Peyer's patch (tissue), 4 donors: ENCODE results near the gene ZNRF1.

ENCODE experiments used
- CTCF ChIP-seq, 6 experiments: fragments of 450-650 bp in 4 of 6; fragments of 200-600 bp in 2 of 6; sonication (generic) in 1 of 6; IDR thresholded peaks; one replicate each; pipeline ENCODE4 v1.5.1; 2017 to 2019; ENCODE audit warnings: antibody characterized with exemption in 6 of 6, mild to moderate bottlenecking in 3 of 6, moderate library complexity in 1 of 6
- POLR2A ChIP-seq, 2 donors: fragments of 450-650 bp; IDR thresholded peaks; one replicate each; pipeline ENCODE4 v1.5.1; 2017; ENCODE audit warnings: antibody characterized with exemption in 2 of 2, mild to moderate bottlenecking in 2 of 2, moderate library complexity in 2 of 2

GRCh38 chr16:75097941-75098901 lies 99.4 kb downstream of the ZNRF1 start:
- TF ChIP-seq CTCF (IDR thresholded peaks at IDR 0.05) (no peak), POLR2A (IDR thresholded peaks at IDR 0.05) (no peak)
